NCI-H1436 (cell line): ENCODE data around the gene CRB2.
A peak's percentile ranks its signal among the peaks of the same experiment; 100 is the strongest.

Experiments used
- DNase-seq: peaks from one replicate; lab custom pipeline; 2025; lab: John Stamatoyannopoulos, UW

CRB2 gene

GRCh38 chr9:123406691-123407216, 50.8 kb downstream of the CRB2 start:
- DNase-seq, result peak; percentile 29

GRCh38 chr9:123407217-123407851, 51.3 kb downstream of the CRB2 start:
- DNase-seq, result no peak

- DNase-seq, result no peak
Observed at GRCh38 chr9:123408313-123409262, 52.6 kb downstream of the CRB2 start.

GRCh38 chr9:123410281-123410910, 54.4 kb downstream of the CRB2 start:
- no peak for DNase-seq

- no peak for DNase-seq
Observed at GRCh38 chr9:123411191-123411590, 55.2 kb downstream of the CRB2 start.

GRCh38 chr9:123411636-123412035, 55.6 kb downstream of the CRB2 start:
- no peak for DNase-seq

GRCh38 chr9:123412171-123412820, 56.3 kb downstream of the CRB2 start:
- no peak for DNase-seq

GRCh38 chr9:123414204-123414603, 58.2 kb downstream of the CRB2 start:
- DNase-seq, result no peak

- no peak for DNase-seq
Observed at GRCh38 chr9:123414936-123415930, 59.2 kb downstream of the CRB2 start.

- DNase-seq, result no peak
Observed at GRCh38 chr9:123416176-123416575, 60.2 kb downstream of the CRB2 start.

- no peak for DNase-seq
Observed at GRCh38 chr9:123417289-123418051, 61.5 kb downstream of the CRB2 start.

- DNase-seq, result no peak
Observed at GRCh38 chr9:123418052-123418430, 62.0 kb downstream of the CRB2 start.

- DNase-seq, result no peak
Observed at GRCh38 chr9:123418506-123418905, 62.5 kb downstream of the CRB2 start.

GRCh38 chr9:123419091-123419490, 63.1 kb downstream of the CRB2 start:
- DNase-seq, result no peak

GRCh38 chr9:123419721-123420591, 64.0 kb downstream of the CRB2 start:
- no peak for DNase-seq

- DNase-seq, result no peak
Observed at GRCh38 chr9:123420592-123421111, 64.7 kb downstream of the CRB2 start.

GRCh38 chr9:123421186-123421585, 65.2 kb downstream of the CRB2 start:
- DNase-seq, result no peak

- DNase-seq, result no peak
Observed at GRCh38 chr9:123421801-123422455, 65.9 kb downstream of the CRB2 start.
